ENCODE results near the gene KRTAP12-3. TPM values are rescaled to one million over a fixed set of nuclear protein-coding genes. Genes with fewer than 3 reads are reported as not detected.
"Not testable (repeated sequence)": the region's sequence is repeated elsewhere in the genome, so short reads cannot be mapped to it uniquely, and the experiment has no call there.

The KRTAP12-3 gene
- total and polyA plus RNA-seq, 2 experiments from 2014 or later = not detected

GRCh38 chr21:44625756-44626155, 32.0 kb upstream of the KRTAP12-3 start:
- H3K4me3 ChIP-seq = no peak overlapping the region
- in situ Hi-C loops (cut with MboI) = no loop called here

GRCh38 chr21:44626262-44626661, 31.5 kb upstream of the KRTAP12-3 start:
- Histone ChIP-seq H3K4me2 (ENCODE audit: unreplicated experiment) (no peak overlapping the region), H3K4me3 (no peak overlapping the region), H3K9me3 (ENCODE audit: low read depth) (no peaks in the 10 kb centered on the region), H3K27ac (no peak overlapping the region), H3K9me2 (ENCODE audit: insufficient read depth) (no peaks in the 10 kb centered on the region), H3K36me3 (ENCODE audit: low read depth) (no peaks in the 10 kb centered on the region), H3K4me1 (ENCODE audit: insufficient read depth) (no peaks in the 10 kb centered on the region), H3F3A (ENCODE audit: insufficient read depth) (no peaks in the 10 kb centered on the region), H4K20me1 (ENCODE audit: insufficient read depth) (no peaks in the 10 kb centered on the region), H3K79me2 (ENCODE audit: insufficient read depth) (no peaks in the 10 kb centered on the region), H2AFZ (no peak overlapping the region), H3K27me3 (replicated peaks; ENCODE audit: insufficient read depth) (no peaks in the 10 kb centered on the region), H3K9ac (no peak overlapping the region)
- WGBS, 2 experiments (ENCODE audit: low coverage in 1 of 2, low lambda C conversion rate in 2 of 2, missing lambda C conversion rate in 2 of 2) = 46 to 52% methylated on average over 10 of the region's 10 CpGs
- DNase-seq = no peak
- no peak for TF ChIP-seq EZH2 (IDR thresholded peaks at IDR 0.05; ENCODE audit: insufficient read depth, poor library complexity, severe bottlenecking)
- in situ Hi-C loops (cut with MboI) = no loop called here

More at GRCh38 chr21:44625756-44626155, 32.0 kb upstream of the KRTAP12-3 start:
- DNase-seq = no peak
- no peaks in the 10 kb centered on the region for H3K4me1 ChIP-seq (ENCODE audit: insufficient read depth)
- H3K79me2 ChIP-seq (ENCODE audit: insufficient read depth) = no peaks in the 10 kb centered on the region
- TF ChIP-seq EZH2 (IDR thresholded peaks at IDR 0.05; ENCODE audit: insufficient read depth, poor library complexity, severe bottlenecking) = no peak
- no peak for TF ChIP-seq EZH2phosphoT487 (IDR thresholded peaks at IDR 0.05; ENCODE audit: insufficient read depth, low read depth)
- no peaks in the 10 kb centered on the region for H3F3A ChIP-seq (ENCODE audit: insufficient read depth)
- no peak overlapping the region for H3K27ac ChIP-seq
- H3K4me2 ChIP-seq (ENCODE audit: unreplicated experiment) = no peak overlapping the region
- no peaks in the 10 kb centered on the region for H3K9me3 ChIP-seq (ENCODE audit: low read depth)
- no peak overlapping the region for H3K9ac ChIP-seq
- no peak overlapping the region for H2AFZ ChIP-seq
- no peaks in the 10 kb centered on the region for H3K27me3 ChIP-seq (replicated peaks; ENCODE audit: insufficient read depth)
- H3K9me2 ChIP-seq (ENCODE audit: insufficient read depth) = no peaks in the 10 kb centered on the region
- no peaks in the 10 kb centered on the region for H3K36me3 ChIP-seq (ENCODE audit: low read depth)
- WGBS, 2 experiments (ENCODE audit: low coverage in 1 of 2, low lambda C conversion rate in 2 of 2, missing lambda C conversion rate in 2 of 2) = 64 to 65% methylated on average over 7 of the region's 7 CpGs
- no peaks in the 10 kb centered on the region for H4K20me1 ChIP-seq (ENCODE audit: insufficient read depth)

GRCh38 chr21:44626673-44627143, 31.0 kb upstream of the KRTAP12-3 start, which contains the start of gene KRTAP10-9:
TSS of gene KRTAP10-9 (plus strand) at chr21:44627093. CDS start at chr21:44627172, 79 bp downstream.
- Histone ChIP-seq H3K9me3 (ENCODE audit: low read depth) (no peaks in the 10 kb centered on the region), H3K9me2 (ENCODE audit: insufficient read depth) (no peaks in the 10 kb centered on the region), H2AFZ (no peak within 1 kb of the TSS), H3K4me1 (ENCODE audit: insufficient read depth) (no peaks in the 10 kb centered on the region), H3K27ac (no peak within 1 kb of the TSS), H3K79me2 (ENCODE audit: insufficient read depth) (no peaks in the 10 kb centered on the region), H3F3A (ENCODE audit: insufficient read depth) (no peaks in the 10 kb centered on the region), H4K20me1 (ENCODE audit: insufficient read depth) (no peaks in the 10 kb centered on the region), H3K27me3 (replicated peaks; ENCODE audit: insufficient read depth) (no peaks in the 10 kb centered on the region), H3K4me2 (ENCODE audit: unreplicated experiment) (no peak within 1 kb of the TSS), H3K36me3 (ENCODE audit: low read depth) (no peaks in the 10 kb centered on the region), H3K4me3 (no peak within 1 kb of the TSS), H3K9ac (no peak within 1 kb of the TSS)
- no peak for TF ChIP-seq EZH2phosphoT487 (IDR thresholded peaks at IDR 0.05; ENCODE audit: insufficient read depth, low read depth)
- TF ChIP-seq EZH2 (IDR thresholded peaks at IDR 0.05; ENCODE audit: insufficient read depth, poor library complexity, severe bottlenecking) = no peak
- 38 to 45% methylated on average over 6 to 7 of the region's 7 CpGs for WGBS, 2 experiments (ENCODE audit: low coverage in 1 of 2, low lambda C conversion rate in 2 of 2, missing lambda C conversion rate in 2 of 2)
- DNase-seq = no peak
- in situ Hi-C loops (cut with MboI) = no loop called here

GRCh38 chr21:44627181-44627822, 30.4 kb upstream of the KRTAP12-3 start:
- WGBS, 2 experiments (ENCODE audit: low coverage in 1 of 2, low lambda C conversion rate in 2 of 2, missing lambda C conversion rate in 2 of 2) = 31 to 44% methylated on average over 13 to 17 of the region's 20 CpGs
- in situ Hi-C loops (cut with MboI); H3K9me2 ChIP-seq (ENCODE audit: insufficient read depth): not testable (repeated sequence)

GRCh38 chr21:44627831-44628233, 29.9 kb upstream of the KRTAP12-3 start:
- H3K4me3 ChIP-seq; H3K4me1 ChIP-seq (ENCODE audit: insufficient read depth); H3K36me3 ChIP-seq (ENCODE audit: low read depth); H3F3A ChIP-seq (ENCODE audit: insufficient read depth); H2AFZ ChIP-seq; H3K79me2 ChIP-seq (ENCODE audit: insufficient read depth); H3K9ac ChIP-seq; DNase-seq; in situ Hi-C loops (cut with MboI); H3K27ac ChIP-seq; H4K20me1 ChIP-seq (ENCODE audit: insufficient read depth); H3K9me3 ChIP-seq (ENCODE audit: low read depth); H3K27me3 ChIP-seq (replicated peaks; ENCODE audit: insufficient read depth); H3K9me2 ChIP-seq (ENCODE audit: insufficient read depth); H3K4me2 ChIP-seq (ENCODE audit: unreplicated experiment): not testable (repeated sequence)
- 15 to 43% methylated on average over 4 to 15 of the region's 15 CpGs for WGBS, 2 experiments (ENCODE audit: low coverage in 1 of 2, low lambda C conversion rate in 2 of 2, missing lambda C conversion rate in 2 of 2)

More at GRCh38 chr21:44627181-44627822, 30.4 kb upstream of the KRTAP12-3 start:
- H3K27ac ChIP-seq; H3K4me1 ChIP-seq (ENCODE audit: insufficient read depth); H4K20me1 ChIP-seq (ENCODE audit: insufficient read depth); H2AFZ ChIP-seq; H3K4me3 ChIP-seq; H3F3A ChIP-seq (ENCODE audit: insufficient read depth); H3K9ac ChIP-seq; DNase-seq; H3K4me2 ChIP-seq (ENCODE audit: unreplicated experiment); H3K9me3 ChIP-seq (ENCODE audit: low read depth); H3K79me2 ChIP-seq (ENCODE audit: insufficient read depth); H3K36me3 ChIP-seq (ENCODE audit: low read depth); H3K27me3 ChIP-seq (replicated peaks; ENCODE audit: insufficient read depth): not testable (repeated sequence)
